Lung (tissue), 13 donors: ENCODE data around the gene ACVR2A. TPM values are rescaled to one million over a fixed set of nuclear protein-coding genes. Genes with fewer than 3 reads are reported as not detected.

Experiments used
- ATAC-seq: fragments of 200-7000 bp; cut with Tn5 transposase; one replicate; pipeline ENCODE4 v1.9.1; 2020; ENCODE audit warnings: moderate number of reproducible peaks; ENCODE audit not compliant: insufficient read depth, low FRiP score
- DNase-seq, 3 donors: peaks; one replicate each; pipeline ENCODE4 v3.0.0-alpha.2; 2013 to 2017
- H3K27ac ChIP-seq, 2 donors: one replicate each; pipeline ENCODE4 v1.5.1; 2013; ENCODE audit warnings: mild to moderate bottlenecking in 2 of 2, moderate library complexity in 2 of 2, control low read depth in 1 of 2, inconsistent platforms in 1 of 2, low read depth in 1 of 2, low read length in 1 of 2
- H3K27me3 ChIP-seq, 3 donors: one replicate each; pipeline ENCODE4 v1.5.1; 2013; ENCODE audit warnings: low read length in 2 of 3; ENCODE audit not compliant: control insufficient read depth in 3 of 3, insufficient read depth in 3 of 3
- H3K36me3 ChIP-seq, 4 donors: one replicate each; pipeline ENCODE4 v1.5.1; 2013; ENCODE audit warnings: low read length in 4 of 4, mild to moderate bottlenecking in 1 of 4, moderate library complexity in 1 of 4; ENCODE audit not compliant: control insufficient read depth in 4 of 4, insufficient read depth in 4 of 4
- H3K4me1 ChIP-seq, 5 donors: one replicate each; pipeline ENCODE4 v1.5.1; 2013; ENCODE audit warnings: low read length in 5 of 5, mild to moderate bottlenecking in 2 of 5, moderate library complexity in 1 of 5; ENCODE audit not compliant: control insufficient read depth in 5 of 5, insufficient read depth in 5 of 5
- H3K4me3 ChIP-seq: one replicate; pipeline ENCODE4 v1.5.1; 2013; ENCODE audit warnings: mild to moderate bottlenecking, control low read depth, moderate library complexity
- H3K9ac ChIP-seq, 2 donors: one replicate each; pipeline ENCODE4 v1.5.1; 2013; ENCODE audit warnings: low read length in 2 of 2, control low read depth in 1 of 2; ENCODE audit not compliant: insufficient read depth in 1 of 2
- H3K9me3 ChIP-seq, 4 donors: one replicate each; pipeline ENCODE4 v1.5.1; 2013; ENCODE audit warnings: low read length in 3 of 4, mild to moderate bottlenecking in 1 of 4, moderate library complexity in 1 of 4; ENCODE audit not compliant: control insufficient read depth in 4 of 4, insufficient read depth in 3 of 4
- WGBS, 2 donors: extraction: QIAGEN DNeasy Blood & Tissue Kit; methylation state at CpG; one replicate each; pipeline ENCODE4 v1.1.7; 2013; 5-methylcytosine and 5-hydroxymethylcytosine counted together
- polyA plus RNA-seq, 2 donors: library from polyadenylated mRNA; stranded (reverse); fragments of 200-250 nt; gene quantifications; one replicate each; pipeline ENCODE4 v1.2.1, GENCODE V29; 2013
- small RNA-seq: library from RNA; depleted of rRNA; stranded (forward); fragments of <200 nt; gene quantifications from one replicate; pipeline ENCODE3, GENCODE V24; 2014; ENCODE audit warnings: low replicate concordance
- total RNA-seq, 2 donors: library from RNA; depleted of rRNA in 1 of 2; stranded (reverse); fragments of >200 nt in 1 of 2; gene quantifications; one replicate each; pipeline ENCODE4 v1.2.1, GENCODE V29; 2014 to 2021
- TF ChIP-seq, protein P1 (sequence below): IDR thresholded peaks from 2 replicates; pipeline ENCODE4 v1.5.1; 2012; ENCODE audit warnings: mild to moderate bottlenecking; ENCODE audit errors: control extremely low read depth, extremely low read depth
- donor health status: control.
- donor health status: control.
- donor health status: Bipolar disorder and iron deficiency.
- donor health status: healthy.
- donor health status: DM: yes; HTN: yes; CAD: no.

Gene ACVR2A
- total and polyA plus RNA-seq, 4 donors, result 4.0 to 56.5 (median 10.9) TPM

DNA sequence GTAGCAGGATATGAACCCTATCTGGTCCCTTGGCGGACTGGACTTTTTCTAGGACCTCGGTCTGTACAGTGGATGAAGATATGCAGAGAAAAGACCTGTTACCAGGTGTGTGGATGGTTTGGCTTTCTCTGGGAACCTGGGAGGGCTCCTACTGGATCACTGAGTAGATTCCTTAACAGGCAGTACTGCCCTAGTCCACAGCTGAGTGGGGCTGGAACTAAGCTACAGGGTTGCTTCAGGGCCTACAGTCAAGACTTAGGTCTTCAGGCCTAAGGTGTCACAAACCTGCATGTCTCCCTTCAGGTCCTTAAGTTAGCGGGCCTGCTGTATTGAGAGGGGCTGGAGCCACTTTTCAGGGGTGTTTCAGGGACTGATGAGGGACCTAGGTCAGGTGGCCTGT lies 132.8 kb downstream of the ACVR2A start:
- peaks cover 0 to 13% (median 0%) of the 10 kb centered on the region in 5 donors for H3K4me1 ChIP-seq
- TF ChIP-seq, protein P1, sequence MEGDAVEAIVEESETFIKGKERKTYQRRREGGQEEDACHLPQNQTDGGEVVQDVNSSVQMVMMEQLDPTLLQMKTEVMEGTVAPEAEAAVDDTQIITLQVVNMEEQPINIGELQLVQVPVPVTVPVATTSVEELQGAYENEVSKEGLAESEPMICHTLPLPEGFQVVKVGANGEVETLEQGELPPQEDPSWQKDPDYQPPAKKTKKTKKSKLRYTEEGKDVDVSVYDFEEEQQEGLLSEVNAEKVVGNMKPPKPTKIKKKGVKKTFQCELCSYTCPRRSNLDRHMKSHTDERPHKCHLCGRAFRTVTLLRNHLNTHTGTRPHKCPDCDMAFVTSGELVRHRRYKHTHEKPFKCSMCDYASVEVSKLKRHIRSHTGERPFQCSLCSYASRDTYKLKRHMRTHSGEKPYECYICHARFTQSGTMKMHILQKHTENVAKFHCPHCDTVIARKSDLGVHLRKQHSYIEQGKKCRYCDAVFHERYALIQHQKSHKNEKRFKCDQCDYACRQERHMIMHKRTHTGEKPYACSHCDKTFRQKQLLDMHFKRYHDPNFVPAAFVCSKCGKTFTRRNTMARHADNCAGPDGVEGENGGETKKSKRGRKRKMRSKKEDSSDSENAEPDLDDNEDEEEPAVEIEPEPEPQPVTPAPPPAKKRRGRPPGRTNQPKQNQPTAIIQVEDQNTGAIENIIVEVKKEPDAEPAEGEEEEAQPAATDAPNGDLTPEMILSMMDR, result no peak
- no peaks in the 10 kb centered on the region for H3K27me3 ChIP-seq
- WGBS, 2 donors, result 96 to 98% methylated on average over 3 of the region's 3 CpGs
- no peak for ATAC-seq
- H3K36me3 ChIP-seq, result peaks cover 0 to 5% (median 2%) of the 10 kb centered on the region in 4 donors
- no peak overlapping the region for H3K4me3 ChIP-seq
- H3K27ac ChIP-seq, result no peak overlapping the region
- DNase-seq, result no peak
- H3K9me3 ChIP-seq, result no peaks in the 10 kb centered on the region
- no peak overlapping the region for H3K9ac ChIP-seq

Small RNA genes lying within 50 kb of the gene (small RNA-seq; reads per million reads assigned to genes)
- gene RNU6-1275P, result not detected

Other genes starting within 250 kb of the ACVR2A start
- gene ORC4, start 175.7 kb downstream of the ACVR2A start, total RNA-seq, result 100 to 1,000 TPM in 1 of 2 donors, 10 to 100 TPM in 1; 32.4 to 121 TPM
- 10 to 100 TPM; 10.4 to 13.9 TPM for gene ORC4, start 175.7 kb downstream of the ACVR2A start, polyA plus RNA-seq
- 100 to 1,000 TPM in 1 of 2 donors, 10 to 100 TPM in 1; 34.9 to 140 TPM for gene MBD5, start 176.1 kb downstream of the ACVR2A start, total RNA-seq
- 1 to 10 TPM; 5.7 to 7.6 TPM for gene MBD5, start 176.1 kb downstream of the ACVR2A start, polyA plus RNA-seq